Eye (tissue), 1 donor: ENCODE measurements around the gene GOLT1A.
A peak's percentile ranks its signal among the peaks of the same experiment; 100 is the strongest.

Experiments used
- DNase-seq: peaks from one replicate; pipeline ENCODE4 v3.0.0-alpha.2; 2015

Gene GOLT1A

DNA sequence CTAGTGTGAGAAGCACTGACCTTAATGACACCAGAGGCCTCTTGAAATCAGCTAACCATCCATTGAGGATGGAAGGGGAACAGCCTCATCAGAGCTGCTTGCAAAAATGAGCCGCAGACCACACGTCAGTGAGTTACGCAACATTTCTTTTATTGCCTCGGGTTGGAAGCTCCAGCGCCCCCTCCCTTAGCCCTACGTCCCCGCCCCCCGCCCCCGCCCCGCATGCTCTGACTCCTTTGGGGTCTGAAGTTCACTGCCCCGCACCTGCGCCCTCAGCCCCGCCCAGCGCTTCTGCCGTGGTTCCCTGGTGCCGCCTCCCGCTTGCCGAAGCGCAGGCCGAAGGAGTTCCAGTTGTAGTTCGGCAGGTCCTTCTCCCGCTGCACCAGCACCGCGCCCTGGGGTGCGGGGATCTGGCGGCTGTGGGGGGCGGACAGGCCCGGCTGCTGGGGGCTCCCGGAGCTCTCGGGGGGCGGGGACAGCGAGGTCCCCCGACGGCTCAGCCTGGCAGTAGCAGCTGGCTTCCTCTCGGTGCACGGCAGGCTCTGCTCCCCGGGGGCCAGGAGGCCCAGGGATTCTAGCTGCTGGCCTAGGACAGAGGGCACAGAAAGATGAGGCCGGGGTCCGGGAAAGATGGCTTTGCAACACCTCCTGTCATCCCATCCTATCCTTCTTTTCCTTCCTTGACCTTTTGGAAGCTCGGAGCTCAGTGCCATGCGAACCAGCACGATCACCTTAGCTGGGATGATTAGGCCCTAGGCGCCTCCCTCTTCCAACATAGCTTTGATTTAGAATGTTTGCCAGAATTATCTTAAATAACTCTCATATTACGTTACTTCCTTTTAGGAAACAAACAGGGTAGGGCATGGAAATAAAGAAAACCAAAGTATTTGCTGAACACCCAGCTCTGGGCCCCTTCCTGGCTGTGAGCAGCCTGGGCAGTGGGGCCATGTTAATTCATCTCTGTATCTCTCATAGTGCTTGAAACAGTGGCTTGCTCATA is 23.3 kb downstream of the GOLT1A start:
- DNase-seq = peak; percentile 71

DNA sequence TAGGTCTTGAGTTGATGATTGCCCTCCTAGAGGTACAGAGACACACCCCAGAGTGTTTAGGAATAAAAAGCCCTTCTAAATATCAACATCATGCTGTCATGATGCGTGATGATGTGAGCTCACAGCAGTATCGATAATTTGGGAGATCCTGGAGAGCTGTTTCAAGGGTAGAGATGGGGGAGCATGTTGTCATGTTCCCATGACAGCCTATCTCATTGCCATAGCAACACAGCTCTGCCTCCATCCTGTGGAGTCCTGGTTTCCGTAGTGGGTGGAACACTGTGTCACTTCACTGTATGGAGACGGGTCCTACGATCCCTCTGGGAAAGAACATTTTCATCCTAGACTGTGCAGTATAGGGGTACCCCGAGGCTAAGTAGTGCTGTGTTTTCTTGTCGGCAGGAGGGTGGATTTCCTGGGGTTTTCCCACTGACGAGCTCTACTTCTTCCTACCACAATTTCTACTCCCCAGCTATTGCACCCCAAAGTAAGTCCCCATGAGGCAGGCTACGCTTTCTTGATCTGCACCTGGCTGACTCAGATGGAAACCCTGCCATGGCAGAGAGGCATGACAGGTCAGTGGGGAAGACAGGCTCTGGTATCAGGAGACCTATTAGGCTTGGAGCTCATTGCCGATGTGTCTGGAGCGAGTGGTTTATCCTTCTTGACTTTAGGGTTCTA is 24.7 kb downstream of the GOLT1A start:
- DNase-seq = peak; percentile 53

DNA sequence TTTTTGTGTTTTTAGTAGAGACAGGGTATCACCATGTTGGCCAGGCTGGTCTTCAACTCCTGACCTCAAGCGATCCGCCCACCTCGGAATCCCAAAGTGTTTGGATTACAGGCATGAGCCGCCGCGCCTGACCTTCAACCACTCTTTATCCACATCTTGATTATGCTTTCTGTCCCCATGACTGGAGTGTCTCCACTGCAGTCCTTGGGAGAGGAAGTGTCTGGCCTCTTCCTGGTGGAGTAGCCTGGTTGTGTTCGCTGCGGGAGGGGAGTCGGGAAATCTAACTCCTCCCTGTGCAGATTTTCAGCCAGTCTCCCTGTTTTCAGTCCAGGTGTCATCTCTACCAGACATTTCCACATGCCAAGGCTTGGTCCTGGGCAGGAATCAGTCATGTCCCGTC is 27.2 kb downstream of the GOLT1A start:
- DNase-seq = no peak

DNA sequence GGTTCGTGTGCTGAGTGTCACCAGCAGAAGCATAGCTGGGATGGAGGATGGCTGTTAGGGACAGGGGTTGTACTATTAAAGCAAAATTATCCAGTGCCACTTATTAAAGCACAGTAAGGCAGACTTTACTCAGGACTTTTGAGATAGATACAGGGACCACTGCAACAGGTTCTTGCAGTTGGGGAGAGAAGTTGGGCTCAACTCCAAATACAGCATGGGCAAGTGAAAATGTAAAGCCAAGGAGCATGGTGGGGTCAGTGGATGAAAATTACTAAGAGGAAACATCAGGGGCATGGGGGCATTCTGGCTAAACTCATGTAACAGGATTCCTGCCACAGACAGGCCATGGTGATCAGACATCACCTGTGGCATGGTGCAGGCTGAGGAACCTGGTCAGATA is 32.7 kb downstream of the GOLT1A start:
- DNase-seq = no peak

DNA sequence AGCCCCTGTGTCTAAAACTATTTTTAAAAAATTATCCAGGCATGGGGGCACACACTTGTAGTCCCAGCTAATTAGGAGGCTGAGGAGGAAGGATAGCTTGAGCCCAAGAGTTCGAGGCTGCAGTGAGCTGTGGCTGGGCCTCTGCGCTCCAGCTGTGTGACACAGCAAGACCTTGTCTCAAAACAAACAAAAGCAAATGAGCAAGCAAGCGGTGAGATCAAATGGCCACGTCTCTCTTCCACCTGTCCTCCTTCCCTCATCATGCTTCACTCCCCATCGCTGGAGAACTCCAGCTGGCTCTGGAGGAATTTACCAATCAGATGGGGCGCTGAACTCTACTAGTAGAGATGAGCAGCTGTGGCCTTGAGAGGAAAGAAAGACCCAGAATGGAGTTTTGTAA is 33.7 kb downstream of the GOLT1A start:
- DNase-seq = peak; percentile 52

DNA sequence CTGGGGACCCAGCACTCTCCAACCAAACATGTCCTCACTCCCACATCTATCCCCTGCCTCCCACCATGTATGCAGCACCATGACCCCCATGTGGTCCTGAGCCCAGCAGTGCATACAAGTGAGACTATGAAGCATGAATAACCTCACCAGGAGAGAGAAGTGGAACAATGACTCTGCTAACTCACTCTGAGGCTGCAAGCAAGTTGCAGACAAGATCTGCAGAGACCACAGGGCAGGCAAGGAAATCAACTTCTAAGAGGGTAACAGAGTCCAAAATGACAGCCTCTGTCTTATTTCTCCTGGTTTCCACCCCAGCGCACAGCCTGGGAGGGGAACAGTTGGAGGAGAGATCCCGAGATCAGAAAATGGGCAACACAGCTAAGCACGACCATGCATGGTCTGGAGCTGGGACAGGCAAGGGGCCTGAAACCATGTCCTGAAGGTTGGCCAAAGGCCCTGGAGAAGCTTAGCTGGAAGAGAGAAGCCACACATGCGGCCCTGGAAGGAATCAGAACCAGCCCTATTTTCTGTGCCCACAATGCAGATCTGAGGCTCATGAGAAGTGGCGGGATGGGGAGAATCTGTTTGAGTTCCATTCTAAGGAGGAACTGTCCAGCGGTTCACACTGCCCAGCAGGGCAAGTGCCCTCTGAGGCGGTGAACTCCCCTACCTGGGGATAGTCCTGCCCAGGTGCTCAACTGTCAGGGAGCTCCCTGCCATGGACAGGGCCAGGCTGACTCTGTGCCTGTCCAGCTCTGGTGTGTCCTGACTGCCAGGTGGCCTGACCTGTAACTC is 35.1 kb downstream of the GOLT1A start:
- DNase-seq = no peak

DNA sequence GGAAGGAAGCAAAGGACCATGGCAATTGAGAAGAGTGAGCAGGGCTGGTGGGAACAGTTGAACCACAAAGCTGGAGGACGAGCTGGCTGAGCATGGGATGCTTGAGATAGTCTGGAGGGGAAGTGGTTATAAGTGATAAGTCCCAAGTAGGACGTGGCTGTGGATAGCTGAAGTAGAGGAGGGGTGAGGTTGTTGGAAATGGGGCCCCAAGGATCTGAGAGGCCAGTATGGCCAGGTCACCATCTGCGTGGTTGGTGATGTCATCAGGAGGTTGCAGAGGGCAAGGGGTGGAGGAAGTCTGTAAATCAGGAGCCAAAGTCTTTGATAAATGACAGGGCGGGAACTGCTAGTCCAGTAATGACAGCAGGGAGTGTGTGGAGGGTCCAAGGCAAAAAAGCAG is 36.7 kb downstream of the GOLT1A start:
- no peak for DNase-seq

DNA sequence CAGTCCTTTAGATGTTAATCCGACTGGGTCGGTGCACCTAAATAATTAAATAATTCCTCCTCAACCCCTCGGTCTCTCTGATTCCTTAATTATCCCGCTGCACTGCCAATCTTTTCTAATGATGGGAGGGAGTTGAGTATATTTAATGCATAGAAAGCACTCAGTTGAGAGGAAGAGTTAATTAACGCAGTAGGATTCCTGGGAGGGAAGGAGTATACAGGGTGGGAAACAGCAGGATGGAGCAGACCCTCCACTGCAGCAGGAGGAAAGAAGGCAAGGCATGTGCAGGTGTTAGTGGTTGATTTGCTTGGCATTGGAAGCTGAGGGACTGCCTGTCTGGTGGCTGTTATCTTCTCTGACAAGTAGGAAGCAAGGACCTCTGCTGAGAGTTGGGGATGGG is 37.7 kb downstream of the GOLT1A start:
- peak; percentile 40 for DNase-seq

DNA sequence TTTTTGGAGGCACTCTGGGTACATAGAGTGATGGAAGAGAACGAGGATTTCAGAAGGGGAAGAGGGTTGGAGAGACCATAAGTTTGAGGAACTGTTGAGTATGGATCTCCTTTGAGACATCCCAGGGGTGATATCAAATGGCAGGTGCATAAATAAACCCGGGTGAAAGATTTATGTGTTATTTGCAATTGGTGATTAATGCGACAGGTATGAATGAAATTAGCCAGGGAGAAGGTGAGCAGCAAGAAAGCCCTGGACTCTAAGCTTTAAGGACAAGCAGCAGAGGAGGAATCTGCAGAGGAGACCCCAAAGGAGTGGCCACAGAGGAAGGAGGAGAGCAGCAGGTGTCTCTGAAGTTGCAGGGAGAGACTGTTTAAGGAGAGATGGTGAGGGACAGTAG is 38.8 kb downstream of the GOLT1A start:
- DNase-seq = no peak

DNA sequence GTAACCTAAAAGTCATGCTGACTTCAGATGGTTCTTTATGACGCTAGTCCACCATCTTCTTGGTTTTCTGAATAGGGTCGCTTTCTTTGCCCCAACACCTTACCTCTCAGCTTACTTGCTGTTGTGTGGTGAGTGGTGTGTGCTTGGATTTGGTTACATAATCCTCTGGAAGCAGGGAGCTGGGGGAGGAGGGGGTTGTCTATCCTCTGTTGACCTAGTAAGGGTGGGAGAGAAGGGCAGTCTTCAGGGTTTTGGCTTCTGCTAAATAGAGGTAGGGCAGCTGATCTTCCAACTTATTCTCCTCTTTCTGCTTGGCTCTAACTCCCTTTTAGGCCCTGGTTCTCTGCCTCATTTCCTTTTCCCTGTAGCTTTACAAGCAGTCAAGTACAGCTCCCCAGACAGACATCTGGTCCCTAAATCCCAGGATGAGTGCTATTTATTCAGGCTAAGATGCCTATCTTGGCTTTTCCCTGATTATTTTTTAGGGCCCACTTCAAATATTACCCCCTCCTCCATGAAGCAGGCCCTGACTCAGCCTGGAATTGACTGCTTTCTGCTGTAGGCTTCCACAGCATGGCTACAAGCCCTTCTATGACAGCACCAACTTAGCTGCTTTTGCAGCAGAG is 41.3 kb downstream of the GOLT1A start:
- DNase-seq = no peak

DNA sequence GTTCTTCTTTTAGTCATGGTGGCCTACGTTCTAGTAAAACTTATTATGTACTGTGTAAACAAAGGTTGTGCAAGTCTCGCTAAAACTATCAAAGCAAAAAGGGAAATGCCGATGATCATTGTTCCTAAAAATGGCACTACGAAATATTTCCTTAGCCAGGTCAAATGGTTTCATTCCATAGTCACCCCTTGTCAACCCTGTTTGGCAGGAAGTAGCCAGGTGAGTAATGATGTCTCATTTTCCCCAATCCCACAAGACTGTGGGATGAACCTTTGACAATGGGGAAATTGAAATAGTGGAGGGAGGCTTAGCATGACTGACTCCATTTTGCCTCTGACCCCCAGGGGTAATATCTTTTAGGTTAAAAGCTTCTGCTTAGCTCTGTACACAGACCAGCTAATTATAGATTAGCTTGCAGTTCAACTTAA is 42.0 kb downstream of the GOLT1A start:
- no peak for DNase-seq

DNA sequence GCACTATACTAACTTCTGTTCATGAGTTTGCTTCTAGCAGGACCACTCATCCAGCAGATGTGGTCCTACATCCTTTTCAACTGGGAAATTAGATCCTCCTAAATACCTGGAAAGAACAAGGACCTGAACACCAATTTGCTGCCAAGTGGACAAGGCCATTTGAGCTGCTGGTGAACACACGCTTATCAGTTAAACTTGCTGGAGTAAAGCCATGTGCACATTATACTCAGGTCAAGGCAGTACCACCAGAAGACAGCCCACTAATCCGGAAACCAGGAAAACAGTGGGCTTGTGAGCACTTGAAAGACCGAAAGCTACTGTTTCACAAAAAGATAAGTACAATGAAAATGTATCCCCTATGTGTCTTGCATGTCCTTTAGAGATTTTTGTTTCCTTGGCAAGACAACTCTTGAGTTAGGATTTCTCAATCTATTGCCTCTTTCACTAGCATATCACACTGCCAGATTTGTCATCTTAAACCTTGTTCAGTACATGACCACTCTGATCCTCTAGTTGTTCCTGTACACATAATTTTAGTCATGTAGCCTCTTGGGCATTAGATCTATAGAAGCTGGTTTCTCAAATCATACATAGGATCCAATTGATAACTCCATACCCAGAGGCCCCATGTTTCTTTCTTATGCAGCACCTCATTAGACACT is 43.2 kb downstream of the GOLT1A start:
- no peak for DNase-seq

DNA sequence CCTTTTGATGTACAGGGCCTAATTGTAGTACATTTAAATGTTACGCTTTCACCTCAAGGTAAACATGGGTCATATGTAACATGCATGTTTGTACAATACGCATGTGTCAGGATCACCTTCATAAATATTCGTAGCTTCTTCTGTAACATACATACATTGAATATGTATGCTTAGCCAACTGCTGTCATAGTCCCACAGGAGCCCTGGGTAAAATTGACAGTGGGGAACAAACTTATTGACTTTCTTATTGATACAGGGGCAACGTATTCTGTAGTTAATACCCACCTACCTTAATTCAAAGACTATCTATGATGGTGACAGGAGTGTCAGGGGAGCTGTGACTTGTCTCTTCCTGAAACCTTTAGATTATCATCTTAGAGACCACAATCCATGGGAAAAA is 43.9 kb downstream of the GOLT1A start:
- DNase-seq = no peak

DNA sequence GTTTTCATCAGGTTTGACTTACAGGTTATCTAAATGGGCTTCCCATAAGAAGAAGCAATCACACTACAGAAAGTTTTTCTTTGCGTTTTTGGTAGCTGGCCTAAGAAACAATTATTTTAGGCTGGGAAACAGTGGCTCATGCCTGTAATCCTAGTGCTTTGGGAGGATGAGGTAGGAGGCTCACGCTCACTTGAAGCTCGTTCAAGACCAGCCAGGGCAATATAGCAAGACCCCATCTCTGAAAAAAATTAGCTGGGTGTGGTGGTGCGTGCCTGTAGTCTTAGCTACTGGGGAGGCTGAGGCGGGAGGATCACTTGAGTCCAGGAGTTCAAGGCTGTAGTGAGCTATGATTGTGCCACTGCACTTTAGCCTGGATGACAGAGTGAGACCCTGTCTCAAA is 46.1 kb downstream of the GOLT1A start:
- no peak for DNase-seq

DNA sequence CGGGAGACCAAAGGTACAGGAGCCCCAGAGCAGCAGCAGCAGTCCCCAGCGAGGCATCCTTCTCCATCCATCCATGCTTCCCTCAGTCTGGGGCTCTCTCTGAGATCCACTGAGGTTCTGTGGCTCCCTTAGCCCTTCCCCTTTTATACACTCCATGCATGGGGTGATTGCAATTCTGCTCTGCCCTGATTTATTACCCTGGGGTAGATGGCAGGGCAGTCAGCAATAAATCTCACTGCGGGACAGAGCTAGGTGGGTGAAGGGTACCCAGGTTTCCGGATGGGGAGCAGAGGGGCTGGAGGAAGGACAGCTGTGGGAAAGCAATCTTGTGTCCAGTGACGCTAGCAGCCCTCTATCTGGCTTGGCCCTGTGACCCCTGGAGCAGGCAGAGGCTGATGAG is 47.6 kb downstream of the GOLT1A start, which contains the start of gene REN:
REN (minus strand) TSS at position 119 of the 400 bp plus-strand sequence; CDS start at position 75, 44 bp downstream.
- DNase-seq = no peak

DNA sequence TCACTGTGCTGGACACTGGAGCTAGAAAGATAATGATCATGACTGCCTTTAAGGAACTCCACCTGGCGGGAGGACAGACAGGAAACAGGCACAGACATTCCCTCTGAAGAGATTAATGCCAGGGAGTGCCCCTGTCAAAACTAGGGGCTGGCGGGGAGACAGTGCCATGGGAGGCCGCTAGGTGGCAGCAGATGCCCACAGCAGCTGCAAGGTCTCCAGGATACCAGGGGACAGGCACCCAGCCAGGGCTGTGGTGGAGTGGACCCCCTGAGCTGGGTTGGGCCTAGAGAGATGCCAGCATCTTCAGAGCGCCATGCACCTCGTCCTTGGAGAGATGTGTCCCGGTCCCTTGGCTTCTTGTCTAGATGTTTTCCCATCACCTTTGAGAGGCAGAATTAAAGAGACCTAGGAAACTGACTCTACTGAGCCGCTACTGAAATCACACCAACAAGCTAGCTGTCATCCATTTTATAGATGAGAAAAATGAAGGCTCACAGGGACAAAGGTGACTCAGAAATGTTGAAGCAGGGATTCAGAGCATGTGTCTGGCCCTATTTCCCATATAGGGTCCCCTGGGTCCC is 51.2 kb downstream of the GOLT1A start:
- DNase-seq = peak; percentile 91

DNA sequence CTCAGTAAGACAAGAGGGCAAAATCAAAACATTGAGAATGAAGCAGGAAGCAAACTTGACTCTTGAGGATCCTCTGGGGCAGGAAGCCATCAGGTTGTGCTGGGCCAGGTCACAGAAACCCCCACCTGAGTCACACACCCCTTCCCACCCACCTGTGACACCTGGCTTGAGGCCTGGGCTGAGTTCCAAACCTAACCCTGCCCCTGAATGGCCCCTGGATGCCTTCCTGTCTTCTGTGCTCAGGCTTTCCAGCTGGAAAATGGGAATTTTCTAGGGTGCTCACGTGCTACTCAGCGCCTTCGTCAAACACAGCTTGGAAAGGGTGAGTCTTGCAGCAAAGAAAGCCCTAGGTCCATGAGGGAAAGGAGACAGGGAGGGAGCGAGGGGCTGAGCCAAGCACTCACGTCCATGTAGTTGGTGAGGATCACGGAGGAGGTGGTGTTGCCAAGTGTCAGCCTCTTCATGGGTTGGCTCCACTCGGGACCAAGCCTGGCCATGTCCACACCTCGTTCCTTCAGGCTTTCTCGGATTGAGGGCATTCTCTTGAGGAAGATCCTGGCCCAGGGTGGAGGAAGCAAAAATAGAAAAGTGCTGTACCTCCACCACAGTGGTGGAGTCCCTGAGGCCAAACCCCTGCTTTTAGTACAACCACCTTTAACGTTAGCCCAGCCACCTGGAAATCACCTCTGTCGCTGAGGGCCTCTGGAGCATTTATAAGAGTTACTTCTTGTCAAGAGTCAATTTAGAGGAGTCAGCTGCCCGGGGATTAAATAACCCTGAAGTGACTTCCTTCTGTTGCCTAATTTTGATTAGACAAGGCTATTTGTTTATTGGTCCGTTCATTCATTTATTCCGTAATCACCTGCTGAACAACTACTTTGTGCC is 51.9 kb downstream of the GOLT1A start:
- DNase-seq = no peak

DNA sequence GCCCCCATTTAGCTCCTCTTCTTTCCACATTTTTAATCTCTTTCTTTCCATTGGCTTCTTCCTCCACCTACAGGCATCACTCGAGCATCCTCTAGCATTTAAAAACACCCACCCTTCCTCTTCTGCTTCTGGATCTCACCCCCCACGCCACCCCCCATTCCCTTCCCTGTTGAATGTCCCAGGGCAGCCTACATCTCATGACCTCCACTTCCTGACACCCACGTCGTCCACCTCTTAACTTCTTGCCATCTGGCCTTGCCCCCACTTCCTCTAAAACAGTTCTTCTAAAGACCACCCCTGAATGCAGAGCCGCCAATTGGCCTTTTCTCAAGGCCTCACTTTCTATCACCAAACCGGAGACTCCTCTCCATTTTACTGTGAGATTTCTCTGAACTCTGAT is 55.8 kb downstream of the GOLT1A start:
- no peak for DNase-seq

DNA sequence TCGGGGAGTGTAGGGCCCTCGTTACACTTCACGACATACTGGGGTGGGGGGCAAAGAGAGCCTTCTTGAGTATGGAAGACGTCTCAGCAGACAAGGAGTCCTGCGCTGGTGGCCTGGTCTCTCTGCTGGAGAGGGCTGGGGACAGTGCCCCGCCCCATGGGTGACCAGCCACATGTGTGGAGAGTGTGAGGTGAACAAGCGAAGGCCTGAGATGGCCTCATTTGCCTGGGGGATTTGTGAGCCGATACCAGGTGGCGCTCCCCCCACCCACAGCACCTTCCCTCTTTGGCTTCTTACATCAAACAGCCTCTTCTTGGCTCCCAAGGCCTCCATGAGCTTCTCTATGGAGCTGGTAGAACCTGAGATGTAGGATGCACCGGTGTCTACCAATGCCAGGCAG is 57.9 kb downstream of the GOLT1A start:
- DNase-seq = no peak

DNA sequence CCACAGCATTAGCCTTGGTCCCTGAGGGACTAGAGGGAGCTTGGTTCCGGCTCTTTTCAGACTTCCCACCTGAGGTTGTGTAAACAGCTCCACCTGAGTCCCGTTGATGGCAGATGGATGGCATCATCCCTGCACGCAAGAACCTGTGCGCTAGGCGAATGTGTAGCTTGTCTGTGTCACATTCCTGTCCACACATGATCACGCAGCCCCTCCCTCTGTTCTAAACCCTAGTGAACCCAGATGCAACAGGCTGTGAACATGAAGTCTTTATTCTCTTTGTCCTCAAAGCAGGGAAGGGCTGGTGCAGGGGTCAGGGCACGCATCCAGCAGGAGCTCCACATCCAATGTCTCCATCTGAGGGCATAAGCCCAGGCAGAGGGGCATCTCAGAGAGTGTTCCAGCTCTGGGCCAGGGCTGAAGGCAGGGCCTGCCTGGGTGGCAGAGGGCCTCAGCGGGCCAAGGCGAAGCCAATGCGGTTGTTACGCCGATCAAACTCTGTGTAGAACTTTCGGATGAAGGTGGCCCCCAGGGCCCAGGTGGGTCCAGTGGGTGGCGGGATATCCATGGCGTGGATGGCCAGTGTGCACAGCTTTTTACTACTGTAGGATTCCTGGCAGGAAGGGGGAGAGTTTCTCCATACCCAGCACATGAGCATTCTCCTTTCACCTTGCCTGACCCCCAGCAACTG is 59.1 kb downstream of the GOLT1A start:
- no peak for DNase-seq
